Neural cell (in vitro differentiated cells): ENCODE results near the gene MYOF.

ENCODE experiments used
- CTCF ChIP-seq: fragments of 450-650 bp; IDR thresholded peaks from 2 replicates; pipeline ENCODE4 v1.5.1; 2014; ENCODE audit warnings: antibody characterized with exemption, mild to moderate bottlenecking, moderate library complexity; ENCODE audit not compliant: poor library complexity, severe bottlenecking
- EZH2 ChIP-seq: fragments of 200-600, 300-800 bp; shearing (Covaris generic), sonication (generic); IDR thresholded peaks from 2 replicates; pipeline ENCODE4 v1.6.1; 2014; ENCODE audit warnings: antibody characterized with exemption, low read length, borderline replicate concordance, mild to moderate bottlenecking; ENCODE audit not compliant: insufficient read depth, poor library complexity, severe bottlenecking
- POLR2AphosphoS5 ChIP-seq: IDR thresholded peaks from 2 replicates; pipeline ENCODE4 v1.6.1; 2012
- RAD21 ChIP-seq: fragments of 450-650 bp; conservative IDR thresholded peaks from 2 replicates; pipeline ENCODE4 v1.6.1; 2014; ENCODE audit warnings: antibody characterized with exemption, mild to moderate bottlenecking, moderate library complexity

DNA sequence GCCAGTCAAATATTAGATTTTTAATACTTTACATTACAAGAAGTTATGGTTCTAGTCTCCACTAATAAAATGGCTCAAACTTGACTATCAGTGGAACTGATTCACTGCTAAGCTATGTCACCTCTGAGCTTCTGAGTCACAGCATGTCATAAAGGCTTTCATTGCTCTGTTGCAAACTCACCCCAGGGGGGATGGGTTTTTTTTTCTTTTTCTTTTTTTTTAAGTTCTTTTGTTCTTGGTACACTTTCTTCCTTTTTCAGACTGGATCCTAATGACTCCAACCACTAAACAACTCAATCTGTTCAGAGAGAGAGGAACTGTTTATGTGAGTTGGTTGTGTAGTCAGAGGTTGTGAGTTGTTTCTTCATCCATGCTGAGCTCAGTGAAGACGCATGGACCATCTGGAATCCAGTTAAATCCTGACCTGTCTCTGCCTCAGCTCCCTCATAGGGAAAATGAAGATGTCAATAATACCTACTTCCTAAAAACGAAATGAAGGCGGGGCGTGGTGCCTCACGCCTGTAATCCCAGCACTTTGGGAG lies 11.0 kb downstream of the MYOF start:
- TF ChIP-seq POLR2AphosphoS5 (no peak), CTCF (no peak), EZH2 (no peak), RAD21 (no peak)
